Activated B cell treated with CpG ODN at 0.5 μM for 24 hours (primary cell): ENCODE measurements around the gene WDR1. TPM values are rescaled to one million over a fixed set of nuclear protein-coding genes. Genes with fewer than 3 reads are reported as not detected.

Experiments used
- ATAC-seq: fragments of 200-7000 bp; cut with Tn5 transposase; one replicate; pipeline ENCODE4 v1.10.0; 2021; ENCODE audit warnings: low read depth, mild to moderate bottlenecking, moderate library complexity
- CTCF ChIA-PET: fragments of 350-600 bp; sonication (Branson Sonifier 250); formaldehyde crosslinking; loops from one replicate; lab custom pipeline; 2021; ENCODE audit warnings: antibody characterized with exemption; lab: Charles Lee
- POLR2A ChIA-PET: fragments of 350-600 bp; sonication (Branson Sonifier 250); formaldehyde crosslinking; loops from one replicate; lab custom pipeline; 2021; ENCODE audit warnings: antibody characterized with exemption; lab: Charles Lee
- DNase-seq: peaks from one replicate; pipeline ENCODE4 v3.0.0; 2022
- H3K27ac Mint-ChIP-seq: one replicate; pipeline ENCODE4 v1.8.0; 2020; ENCODE audit warnings: mixed read lengths
- H3K27me3 Mint-ChIP-seq: one replicate; pipeline ENCODE4 v1.8.0; 2021; ENCODE audit warnings: mixed read lengths
- H3K36me3 Mint-ChIP-seq: one replicate; pipeline ENCODE4 v1.8.0; 2021; ENCODE audit warnings: low read depth, mixed read lengths
- H3K4me1 Mint-ChIP-seq: one replicate; pipeline ENCODE4 v1.8.0; 2021; ENCODE audit warnings: mixed read lengths
- H3K4me3 Mint-ChIP-seq: one replicate; pipeline ENCODE4 v1.8.0; 2020; ENCODE audit warnings: mild to moderate bottlenecking, mixed read lengths
- H3K9me3 Mint-ChIP-seq: one replicate; pipeline ENCODE4 v1.8.0; 2020; ENCODE audit warnings: mixed read lengths
- intact Hi-C: fragments of 100-400 bp; cut with micrococcal nuclease; formaldehyde crosslinking; loops from one replicate; pipeline ENCODE4 v1.15.1; 2024
- total RNA-seq: library from RNA; stranded (reverse); gene quantifications from 2 replicates; pipeline ENCODE4 v1.2.3, GENCODE V29; 2022
- TF ChIP-seq, protein P1 (sequence below): fragments of 200-600 bp; IDR thresholded peaks from one replicate; pipeline ENCODE4 v1.8.0; 2022; ENCODE audit warnings: antibody characterized with exemption, mild to moderate bottlenecking

WDR1 gene
- total RNA-seq, 1 donor from 2014 or later = 337 TPM

- no peak for ATAC-seq
- Mint-ChIP-seq H3K27ac (no peak overlapping the region), H3K27me3 (no peaks in the 10 kb centered on the region), H3K4me3 (no peak overlapping the region), H3K36me3 (peaks cover 88% of the 10 kb centered on the region), H3K9me3 (no peaks in the 10 kb centered on the region), H3K4me1 (peaks cover 35% of the 10 kb centered on the region)
- TF ChIP-seq, protein P1, sequence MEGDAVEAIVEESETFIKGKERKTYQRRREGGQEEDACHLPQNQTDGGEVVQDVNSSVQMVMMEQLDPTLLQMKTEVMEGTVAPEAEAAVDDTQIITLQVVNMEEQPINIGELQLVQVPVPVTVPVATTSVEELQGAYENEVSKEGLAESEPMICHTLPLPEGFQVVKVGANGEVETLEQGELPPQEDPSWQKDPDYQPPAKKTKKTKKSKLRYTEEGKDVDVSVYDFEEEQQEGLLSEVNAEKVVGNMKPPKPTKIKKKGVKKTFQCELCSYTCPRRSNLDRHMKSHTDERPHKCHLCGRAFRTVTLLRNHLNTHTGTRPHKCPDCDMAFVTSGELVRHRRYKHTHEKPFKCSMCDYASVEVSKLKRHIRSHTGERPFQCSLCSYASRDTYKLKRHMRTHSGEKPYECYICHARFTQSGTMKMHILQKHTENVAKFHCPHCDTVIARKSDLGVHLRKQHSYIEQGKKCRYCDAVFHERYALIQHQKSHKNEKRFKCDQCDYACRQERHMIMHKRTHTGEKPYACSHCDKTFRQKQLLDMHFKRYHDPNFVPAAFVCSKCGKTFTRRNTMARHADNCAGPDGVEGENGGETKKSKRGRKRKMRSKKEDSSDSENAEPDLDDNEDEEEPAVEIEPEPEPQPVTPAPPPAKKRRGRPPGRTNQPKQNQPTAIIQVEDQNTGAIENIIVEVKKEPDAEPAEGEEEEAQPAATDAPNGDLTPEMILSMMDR = no peak
- POLR2A ChIA-PET = interaction anchor here (0.9 to 2.3 kb wide), 2 partner anchors 24 to 25 kb away, joined by 4 to 7 read pairs; partner anchors contain the start of gene WDR1
- intact Hi-C loops = no loop called here
- DNase-seq = no peak
- CTCF ChIA-PET = no interaction called here
These were observed 23.9 kb downstream of the WDR1 start for GRCh38 chr4:10092481-10093270.

- Mint-ChIP-seq H3K9me3 (no peaks in the 10 kb centered on the region), H3K27me3 (no peaks in the 10 kb centered on the region), H3K27ac (no peak overlapping the region), H3K4me3 (no peak overlapping the region), H3K36me3 (peaks cover 89% of the 10 kb centered on the region), H3K4me1 (peaks cover 33% of the 10 kb centered on the region)
- TF ChIP-seq, protein P1 = no peak
- DNase-seq (no peak), ATAC-seq (no peak)
- ChIA-PET CTCF (no interaction called here), POLR2A (interaction anchor here (2.3 kb wide), 1 partner anchor 25 kb away, joined by 7 read pairs; the partner anchor contains the start of gene WDR1)
- intact Hi-C loops = no loop called here
These were observed 24.9 kb downstream of the WDR1 start for GRCh38 chr4:10091531-10092181.

DNA sequence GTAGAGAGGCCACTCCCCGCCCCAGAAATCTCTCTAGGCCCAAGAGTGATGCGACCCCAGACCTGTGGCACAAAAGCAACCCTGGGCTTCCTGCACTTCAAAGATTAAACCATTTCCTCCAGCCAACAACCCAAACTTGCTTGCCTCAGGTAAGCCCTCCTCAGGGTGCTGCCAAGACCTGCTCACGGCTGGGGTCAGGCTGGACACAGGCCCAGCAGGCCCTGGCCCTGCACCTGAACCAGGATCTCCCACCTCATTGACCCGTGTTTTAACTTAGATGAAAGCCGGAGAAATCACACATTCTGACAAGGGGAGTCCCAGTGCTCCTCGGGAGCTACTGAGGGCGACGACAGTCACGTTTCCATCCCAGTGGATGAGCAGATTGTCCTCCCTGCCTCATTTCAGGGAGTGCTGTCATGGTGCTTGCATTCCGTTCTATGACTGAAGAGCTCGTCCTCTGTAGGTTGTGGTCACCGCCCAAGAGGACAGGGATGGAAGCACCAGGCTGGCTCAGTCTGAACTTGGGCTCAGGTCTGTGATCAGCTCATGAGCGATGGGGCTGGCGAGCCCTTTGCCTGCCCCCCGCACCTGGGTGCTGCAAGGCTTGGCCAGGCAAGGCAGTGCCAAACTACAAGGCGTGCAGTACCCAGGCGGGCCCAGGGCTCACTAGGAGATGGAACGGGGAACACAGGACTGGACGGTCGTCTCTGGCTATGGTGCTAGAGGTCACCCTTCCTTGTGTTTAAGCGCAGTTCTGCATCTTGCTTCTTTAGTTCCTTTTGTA is 25.9 kb downstream of the WDR1 start:
- DNase-seq (no peak), ATAC-seq (no peak)
- peaks cover 23% of the 10 kb centered on the region for H3K4me1 Mint-ChIP-seq
- intact Hi-C loops = no loop called here
- POLR2A ChIA-PET = interaction anchor here (2.3 kb wide), 1 partner anchor 26 kb away, joined by 7 read pairs; the partner anchor contains the start of gene WDR1
- TF ChIP-seq, protein P1 = no peak
- H3K9me3 Mint-ChIP-seq = no peaks in the 10 kb centered on the region
- no peaks in the 10 kb centered on the region for H3K27me3 Mint-ChIP-seq
- H3K36me3 Mint-ChIP-seq = peaks cover 90% of the 10 kb centered on the region
- no peak overlapping the region for H3K4me3 Mint-ChIP-seq
- H3K27ac Mint-ChIP-seq = no peak overlapping the region
- CTCF ChIA-PET = interaction anchor here (1.1 kb wide), 1 partner anchor 10 kb away, joined by 3 read pairs; no protein-coding TSS in a partner anchor

- DNase-seq (no peak), ATAC-seq (no peak)
- no peak overlapping the region for H3K4me3 Mint-ChIP-seq
- H3K27ac Mint-ChIP-seq = no peak overlapping the region
- peaks cover 14% of the 10 kb centered on the region for H3K4me1 Mint-ChIP-seq
- H3K27me3 Mint-ChIP-seq = no peaks in the 10 kb centered on the region
- CTCF ChIA-PET = interaction anchor here (1.1 kb wide), 1 partner anchor 8 kb away, joined by 3 read pairs; no protein-coding TSS in a partner anchor
- POLR2A ChIA-PET = no interaction called here
- intact Hi-C loops = no loop called here
- H3K36me3 Mint-ChIP-seq = peaks cover 92% of the 10 kb centered on the region
- TF ChIP-seq, protein P1 = no peak
- no peaks in the 10 kb centered on the region for H3K9me3 Mint-ChIP-seq
These were observed 27.3 kb downstream of the WDR1 start for GRCh38 chr4:10089346-10089745.
